Natural killer cell (primary cell): ENCODE results near the gene RHOBTB3. TPM values are rescaled to one million over a fixed set of nuclear protein-coding genes. Genes with fewer than 3 reads are reported as not detected.
A peak's percentile ranks its signal among the peaks of the same experiment; 100 is the strongest.

Experiments
- ATAC-seq, 3 donors: fragments of 150-1000 bp in 2 of 3; fragments of 200-7000 bp in 1 of 3; cut with Tn5 transposase; 1 replicate in 1 of 3; 2 replicates in 2 of 3; pipeline ENCODE4 v1.10.0; 2021; ENCODE audit warnings: mild to moderate bottlenecking in 2 of 3, moderate library complexity in 2 of 3
- DNase-seq, 2 donors: peaks; one replicate each; pipeline versions ENCODE4 v3.0.0 to v3.0.0-alpha.2; 2013 to 2021; ENCODE audit warnings: mixed read lengths in 1 of 2
- H3K27ac ChIP-seq: one replicate; pipeline ENCODE4 v1.5.1; 2013; ENCODE audit warnings: mild to moderate bottlenecking, low read length
- H3K27me3 ChIP-seq: one replicate; pipeline ENCODE4 v1.6.1; 2013; ENCODE audit warnings: low read length; ENCODE audit not compliant: control insufficient read depth, insufficient read depth
- H3K36me3 ChIP-seq: one replicate; pipeline ENCODE4 v1.6.1; 2013; ENCODE audit warnings: low read length; ENCODE audit not compliant: control insufficient read depth, insufficient read depth
- H3K4me1 ChIP-seq: one replicate; pipeline ENCODE4 v1.6.1; 2013; ENCODE audit warnings: low read length; ENCODE audit not compliant: control insufficient read depth, insufficient read depth
- H3K4me3 ChIP-seq: one replicate; pipeline ENCODE4 v1.5.1; 2013; ENCODE audit warnings: low read length
- H3K9me3 ChIP-seq: one replicate; pipeline ENCODE4 v1.6.1; 2013; ENCODE audit warnings: low read length; ENCODE audit not compliant: control insufficient read depth, insufficient read depth
- H3K27ac Mint-ChIP-seq, 2 donors: one replicate each; pipeline ENCODE4 v1.8.0; 2022; ENCODE audit warnings: mild to moderate bottlenecking in 2 of 2, mixed read lengths in 2 of 2, moderate library complexity in 1 of 2
- H3K27me3 Mint-ChIP-seq, 2 donors: one replicate each; pipeline ENCODE4 v1.8.0; 2022; ENCODE audit warnings: low read depth in 2 of 2, mixed read lengths in 2 of 2
- H3K36me3 Mint-ChIP-seq: one replicate; pipeline ENCODE4 v1.8.0; 2022; ENCODE audit warnings: mixed read lengths
- H3K4me1 Mint-ChIP-seq, 2 donors: one replicate each; pipeline ENCODE4 v1.8.0; 2022; ENCODE audit warnings: mixed read lengths in 2 of 2
- H3K4me3 Mint-ChIP-seq: one replicate; pipeline ENCODE4 v1.8.0; 2022; ENCODE audit warnings: mild to moderate bottlenecking, moderate library complexity, mixed read lengths
- H3K9me3 Mint-ChIP-seq, 2 donors: one replicate each; pipeline ENCODE4 v1.8.0; 2022; ENCODE audit warnings: mixed read lengths in 2 of 2
- WGBS: methylation state at CpG from one replicate; pipeline ENCODE4 v1.1.7; 2013; ENCODE audit warnings: missing lambda C conversion rate; ENCODE audit not compliant: insufficient coverage; 5-methylcytosine and 5-hydroxymethylcytosine counted together
- intact Hi-C: fragments of 100-400 bp; cut with micrococcal nuclease; formaldehyde crosslinking; loops from one replicate; pipeline ENCODE4 v1.14.2; 2022
- total RNA-seq, 4 donors: library from RNA; stranded (reverse); fragments of 120-200 nt in 1 of 4; gene quantifications; one replicate each; pipeline versions ENCODE4 v1.2.3 to v1.2.4, GENCODE V29; 2013 to 2022
- TF ChIP-seq, protein P1 (sequence below): fragments of 200-600 bp; IDR thresholded peaks from one replicate; pipeline ENCODE4 v1.8.0; 2022; ENCODE audit warnings: antibody characterized with exemption

RHOBTB3 gene
- total RNA-seq, 3 donors from 2014 or later (not counting 1 experiment from before 2014, with no cell fraction given): 46.5 to 55.1 (median 46.5) TPM

- Histone ChIP-seq H3K27ac (no peak overlapping the region), H3K4me3 (no peak overlapping the region), H3K27me3 (no peaks in the 10 kb centered on the region), H3K9me3 (no peaks in the 10 kb centered on the region), H3K36me3 (peaks cover 2% of the 10 kb centered on the region), H3K4me1 (peaks cover 8% of the 10 kb centered on the region)
- DNase-seq: no peak
- Mint-ChIP-seq H3K9me3 (no peaks in the 10 kb centered on the region), H3K27ac (peak overlapping the region; percentile 66 to 81), H3K36me3 (peaks cover 6% of the 10 kb centered on the region), H3K4me1 (peaks cover 49 to 54% of the 10 kb centered on the region in 2 donors), H3K27me3 (no peaks in the 10 kb centered on the region), H3K4me3 (no peak overlapping the region)
- 69% methylated on average over 2 of the region's 2 CpGs for WGBS
- intact Hi-C loops: loop anchor here (5.0 kb wide), 1 partner anchor 103 kb away; no protein-coding TSS in a partner anchor
- TF ChIP-seq, protein P1, sequence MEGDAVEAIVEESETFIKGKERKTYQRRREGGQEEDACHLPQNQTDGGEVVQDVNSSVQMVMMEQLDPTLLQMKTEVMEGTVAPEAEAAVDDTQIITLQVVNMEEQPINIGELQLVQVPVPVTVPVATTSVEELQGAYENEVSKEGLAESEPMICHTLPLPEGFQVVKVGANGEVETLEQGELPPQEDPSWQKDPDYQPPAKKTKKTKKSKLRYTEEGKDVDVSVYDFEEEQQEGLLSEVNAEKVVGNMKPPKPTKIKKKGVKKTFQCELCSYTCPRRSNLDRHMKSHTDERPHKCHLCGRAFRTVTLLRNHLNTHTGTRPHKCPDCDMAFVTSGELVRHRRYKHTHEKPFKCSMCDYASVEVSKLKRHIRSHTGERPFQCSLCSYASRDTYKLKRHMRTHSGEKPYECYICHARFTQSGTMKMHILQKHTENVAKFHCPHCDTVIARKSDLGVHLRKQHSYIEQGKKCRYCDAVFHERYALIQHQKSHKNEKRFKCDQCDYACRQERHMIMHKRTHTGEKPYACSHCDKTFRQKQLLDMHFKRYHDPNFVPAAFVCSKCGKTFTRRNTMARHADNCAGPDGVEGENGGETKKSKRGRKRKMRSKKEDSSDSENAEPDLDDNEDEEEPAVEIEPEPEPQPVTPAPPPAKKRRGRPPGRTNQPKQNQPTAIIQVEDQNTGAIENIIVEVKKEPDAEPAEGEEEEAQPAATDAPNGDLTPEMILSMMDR: no peak
- ATAC-seq: no peak
Observed at GRCh38 chr5:95734187-95734586, 3.1 kb downstream of the RHOBTB3 start.

DNA sequence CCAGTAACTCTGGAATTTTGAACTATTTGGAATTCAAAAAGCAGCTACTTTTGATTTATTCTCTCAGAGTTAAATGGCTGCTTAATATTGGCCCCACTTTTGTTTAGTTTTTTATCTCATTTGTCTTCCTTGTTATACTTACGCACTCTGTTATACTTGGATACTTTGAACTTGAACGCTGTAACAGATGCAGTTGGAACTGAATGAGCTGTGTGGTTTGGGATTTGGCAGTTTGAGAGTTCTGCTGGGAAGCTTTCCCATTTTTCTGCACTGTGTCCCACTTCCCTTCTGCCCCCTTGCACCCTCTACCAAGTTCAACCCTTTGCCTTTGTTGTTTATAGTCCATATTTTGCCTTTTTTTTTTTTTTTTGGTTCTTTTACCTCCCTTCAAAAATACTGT is 3.8 kb downstream of the RHOBTB3 start:
- H3K9me3 ChIP-seq: no peaks in the 10 kb centered on the region
- DNase-seq (no peak), ATAC-seq (no peak)
- peaks cover 8% of the 10 kb centered on the region for H3K4me1 ChIP-seq
- peaks cover 44 to 53% of the 10 kb centered on the region in 2 donors for H3K4me1 Mint-ChIP-seq
- peak overlapping the region; percentile 2 for H3K4me3 Mint-ChIP-seq
- TF ChIP-seq, protein P1: no peak
- H3K27ac Mint-ChIP-seq: peak overlapping the region; percentile 66 to 81
- no peaks in the 10 kb centered on the region for H3K27me3 Mint-ChIP-seq
- WGBS: 100% methylated on average over 2 of the region's 2 CpGs
- intact Hi-C loops: loop anchor here (5.0 kb wide), 1 partner anchor 102 kb away; no protein-coding TSS in a partner anchor
- no peak overlapping the region for H3K4me3 ChIP-seq
- no peaks in the 10 kb centered on the region for H3K9me3 Mint-ChIP-seq
- no peaks in the 10 kb centered on the region for H3K27me3 ChIP-seq
- H3K36me3 ChIP-seq: peaks cover 2% of the 10 kb centered on the region
- no peak overlapping the region for H3K27ac ChIP-seq
- peaks cover 9% of the 10 kb centered on the region for H3K36me3 Mint-ChIP-seq

- H3K4me3 ChIP-seq: no peak overlapping the region
- H3K36me3 Mint-ChIP-seq: peaks cover 14% of the 10 kb centered on the region
- H3K9me3 Mint-ChIP-seq: no peaks in the 10 kb centered on the region
- intact Hi-C loops: no loop called here
- no peak for ATAC-seq
- no peak overlapping the region for H3K27ac ChIP-seq
- TF ChIP-seq, protein P1: no peak
- DNase-seq: no peak
- H3K27ac Mint-ChIP-seq: peak overlapping the region in 1 of 2 donors; percentile 66
- no peaks in the 10 kb centered on the region for H3K27me3 Mint-ChIP-seq
- peaks cover 2% of the 10 kb centered on the region for H3K36me3 ChIP-seq
- 71% methylated on average over 1 of the region's 1 CpG for WGBS
- H3K4me1 Mint-ChIP-seq: peaks cover 39 to 53% of the 10 kb centered on the region in 2 donors
- H3K9me3 ChIP-seq: no peaks in the 10 kb centered on the region
- no peak overlapping the region for H3K4me3 Mint-ChIP-seq
- H3K27me3 ChIP-seq: no peaks in the 10 kb centered on the region
- peaks cover 8% of the 10 kb centered on the region for H3K4me1 ChIP-seq
Observed at GRCh38 chr5:95735406-95735805, 4.3 kb downstream of the RHOBTB3 start.

DNA sequence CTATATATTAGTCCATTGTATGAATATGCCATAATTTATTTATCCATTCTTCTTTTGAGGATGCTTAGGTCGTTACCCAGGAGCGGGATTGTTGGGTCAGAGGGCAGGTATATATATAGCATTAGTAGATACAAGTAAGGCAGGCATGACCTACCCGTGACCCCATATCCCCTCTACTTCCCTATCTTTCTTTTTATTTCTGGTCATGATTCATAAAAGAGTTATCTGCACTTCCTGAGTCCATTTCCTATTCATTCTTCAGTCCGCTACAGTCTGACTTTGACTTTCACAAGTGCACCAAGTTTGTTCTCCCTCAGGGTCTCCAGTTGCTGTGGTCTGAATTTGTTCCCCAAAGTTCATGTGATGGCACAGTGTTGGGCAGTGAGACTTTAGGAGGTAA is 6.9 kb downstream of the RHOBTB3 start:
- Histone ChIP-seq H3K27ac (no peak overlapping the region), H3K36me3 (peaks cover 2% of the 10 kb centered on the region), H3K9me3 (no peaks in the 10 kb centered on the region), H3K27me3 (no peaks in the 10 kb centered on the region), H3K4me3 (no peak overlapping the region), H3K4me1 (no peaks in the 10 kb centered on the region)
- 50% methylated on average over 2 of the region's 4 CpGs for WGBS
- Mint-ChIP-seq H3K36me3 (peaks cover 15% of the 10 kb centered on the region), H3K27ac (no peak overlapping the region), H3K4me3 (no peak overlapping the region), H3K9me3 (no peaks in the 10 kb centered on the region), H3K4me1 (peaks cover 23 to 32% of the 10 kb centered on the region in 2 donors), H3K27me3 (no peaks in the 10 kb centered on the region)
- intact Hi-C loops: no loop called here
- ATAC-seq (peak in 1 of 3 donors; percentile 48), DNase-seq (no peak)
- TF ChIP-seq, protein P1: no peak
